ENCODE results near the gene ANKFY1. TPM values are rescaled to one million over a fixed set of nuclear protein-coding genes. Genes with fewer than 3 reads are reported as not detected.

ANKFY1 gene
- total RNA-seq, 2 experiments from 2014 or later = 39.8 to 40.7 TPM

Other genes starting within 250 kb of the ANKFY1 start
- 10 to 100 TPM; 29.4 to 32.5 TPM for gene ZZEF1, start 120.9 kb downstream of the ANKFY1 start, total RNA-seq
- gene CYB5D2, start 120.8 kb downstream of the ANKFY1 start, total RNA-seq = 10 to 100 TPM; 10.5 to 11.1 TPM
- gene UBE2G1, start 102.7 kb upstream of the ANKFY1 start, total RNA-seq = 10 to 100 TPM; 51.0 to 52.9 TPM
- 1 to 10 TPM; 6.4 to 8.4 TPM for gene SPNS3, start 170.0 kb upstream of the ANKFY1 start, total RNA-seq
- under 1 TPM; 0.07 to 0.37 TPM for gene SPNS2, start 234.9 kb upstream of the ANKFY1 start, total RNA-seq

Measured in activated CD4-positive, alpha-beta T cell treated with anti-CD3 and anti-CD28 coated beads for 36 hours (primary cell).